Breast epithelium (tissue), 4 donors: ENCODE results near the gene DNAH17. TPM values are rescaled to one million over a fixed set of nuclear protein-coding genes. Genes with fewer than 3 reads are reported as not detected.

Source experiments
- DNase-seq, 2 donors: peaks; one replicate each; pipeline ENCODE4 v3.0.0-alpha.2; 2019; ENCODE audit warnings: low spot score in 2 of 2
- H3K27ac ChIP-seq, 2 donors: fragments of 200-600 bp; sonication (generic) in 1 of 2; one replicate each; pipeline ENCODE4 v1.5.1; 2016 to 2019; ENCODE audit warnings: mild to moderate bottlenecking in 1 of 2
- H3K27me3 ChIP-seq, 2 donors: fragments of 200-600 bp; sonication (generic) in 1 of 2; one replicate each; pipeline versions ENCODE4 v1.5.1 to v1.6.0; 2017 to 2019; ENCODE audit warnings: control low read depth in 1 of 2, mild to moderate bottlenecking in 1 of 2
- H3K36me3 ChIP-seq: fragments of 200-600 bp; one replicate; pipeline ENCODE4 v1.5.1; 2019
- H3K4me1 ChIP-seq, 2 donors: fragments of 200-600 bp; sonication (generic); one replicate each; pipeline ENCODE4 v1.5.1; 2016 to 2019; ENCODE audit warnings: control low read depth in 1 of 2
- H3K4me3 ChIP-seq, 3 donors: fragments of 200-600 bp; sonication (generic); 1 replicate in 2 of 3; 2 replicates in 1 of 3; pipeline ENCODE4 v1.5.1; 2016 to 2019; ENCODE audit warnings: mild to moderate bottlenecking in 3 of 3, moderate library complexity in 2 of 3
- H3K9me3 ChIP-seq, 2 donors: fragments of 200-600 bp; sonication (generic) in 1 of 2; one replicate each; pipeline ENCODE4 v1.5.1; 2016 to 2019; ENCODE audit warnings: control low read depth in 1 of 2
- CTCF ChIP-seq, 3 donors: fragments of 450-650 bp; IDR thresholded peaks; one replicate each; pipeline ENCODE4 v1.5.1; 2016 to 2017; ENCODE audit warnings: antibody characterized with exemption in 3 of 3, mild to moderate bottlenecking in 3 of 3, moderate library complexity in 3 of 3
- POLR2A ChIP-seq: fragments of 450-650 bp; IDR thresholded peaks from one replicate; pipeline ENCODE4 v1.6.1; 2016; ENCODE audit warnings: antibody characterized with exemption, mild to moderate bottlenecking, moderate library complexity
- POLR2AphosphoS5 ChIP-seq, 3 donors: sonication (generic); formaldehyde crosslinking; IDR thresholded peaks; one replicate each; pipeline ENCODE4 v1.6.1; 2017; ENCODE audit warnings: antibody characterized with exemption in 3 of 3
- intact Hi-C: fragments of 100-400 bp; cut with DNase I; formaldehyde crosslinking; loops from one replicate; pipeline ENCODE4 v1.15.1; 2023; ENCODE audit warnings: low total_unique reads
- total RNA-seq, 3 donors: library from RNA; depleted of rRNA; stranded (reverse); fragments of >200 nt; gene quantifications; one replicate each; pipeline ENCODE4 v1.1.0, GENCODE V29; 2016

DNAH17 gene
- total RNA-seq, 3 donors from 2014 or later = 0.15 to 0.33 TPM; not detected in 1

- no peaks in the 10 kb centered on the region for H3K9me3 ChIP-seq
- intact Hi-C loops = no loop called here
Measured at GRCh38 chr17:78621720-78622490, 44.7 kb upstream of the DNAH17 start.

DNA sequence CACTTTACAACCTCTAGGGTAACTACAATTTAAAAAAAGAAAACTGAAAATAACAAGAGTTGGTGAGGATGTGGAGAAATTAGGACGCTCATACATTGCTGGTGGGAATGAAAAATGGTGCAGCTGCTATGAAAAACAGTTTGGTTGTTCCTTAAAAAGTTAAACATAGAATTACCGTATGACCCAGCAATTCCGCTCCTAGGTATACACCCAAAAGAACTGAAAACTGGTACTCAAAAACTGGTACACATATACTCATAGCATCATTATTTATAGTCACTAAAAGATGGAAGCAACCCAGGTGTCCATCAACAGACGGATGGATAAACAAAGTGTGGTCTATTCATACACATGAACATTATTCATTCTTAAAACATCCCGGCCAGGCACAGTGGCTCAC, 42.9 kb upstream of the DNAH17 start:
- intact Hi-C loops = no loop called here
- Histone ChIP-seq H3K27ac (no peak overlapping the region), H3K36me3 (no peaks in the 10 kb centered on the region), H3K4me1 (no peaks in the 10 kb centered on the region), H3K9me3 (no peaks in the 10 kb centered on the region), H3K27me3 (peaks cover 0 to 5% of the 10 kb centered on the region in 2 donors), H3K4me3 (no peak overlapping the region)
- TF ChIP-seq CTCF (IDR thresholded peaks at IDR 0.05) (no peak), POLR2AphosphoS5 (IDR thresholded peaks at IDR 0.05) (no peak), POLR2A (no peak)
- no peak for DNase-seq

More at GRCh38 chr17:78621720-78622490, 44.7 kb upstream of the DNAH17 start:
- Histone ChIP-seq H3K4me3 (no peak overlapping the region), H3K36me3 (no peaks in the 10 kb centered on the region), H3K4me1 (no peaks in the 10 kb centered on the region), H3K27ac (no peak overlapping the region), H3K27me3 (peaks cover 0 to 5% of the 10 kb centered on the region in 2 donors)
- TF ChIP-seq CTCF (IDR thresholded peaks at IDR 0.05) (no peak), POLR2A (no peak), POLR2AphosphoS5 (IDR thresholded peaks at IDR 0.05) (no peak)
- DNase-seq = no peak

DNA sequence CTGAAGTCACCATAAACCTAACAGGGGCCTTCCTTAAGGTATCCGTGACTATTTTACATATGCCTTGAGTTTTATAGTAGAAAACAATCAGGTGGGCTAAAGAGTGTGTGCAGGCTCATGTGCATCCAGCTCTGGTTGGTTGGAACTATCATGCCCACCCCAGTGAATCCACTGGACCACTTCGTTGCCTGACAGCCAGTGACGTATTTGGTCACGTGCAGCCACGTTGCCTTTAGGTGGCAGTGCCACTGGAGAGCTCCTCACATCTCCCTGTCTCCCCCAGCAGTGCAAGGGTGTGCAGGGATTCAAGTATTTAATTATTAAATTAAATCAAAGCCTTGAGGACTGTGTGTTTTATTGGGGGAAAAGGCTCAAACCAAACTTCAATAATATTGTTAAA, 42.1 kb upstream of the DNAH17 start:
- no peak overlapping the region for H3K4me3 ChIP-seq
- no peaks in the 10 kb centered on the region for H3K9me3 ChIP-seq
- H3K36me3 ChIP-seq = no peaks in the 10 kb centered on the region
- no peak overlapping the region for H3K27ac ChIP-seq
- TF ChIP-seq POLR2AphosphoS5 (IDR thresholded peaks at IDR 0.05) (no peak), POLR2A (no peak), CTCF (IDR thresholded peaks at IDR 0.05) (no peak)
- H3K27me3 ChIP-seq = peaks cover 0 to 5% of the 10 kb centered on the region in 2 donors
- no peak for DNase-seq
- no peaks in the 10 kb centered on the region for H3K4me1 ChIP-seq
- intact Hi-C loops = no loop called here

GRCh38 chr17:78618264-78619066, 41.3 kb upstream of the DNAH17 start:
- H3K4me3 ChIP-seq = no peak overlapping the region
- H3K9me3 ChIP-seq = no peaks in the 10 kb centered on the region
- no peaks in the 10 kb centered on the region for H3K4me1 ChIP-seq
- H3K36me3 ChIP-seq = no peaks in the 10 kb centered on the region
- no peak for DNase-seq
- H3K27me3 ChIP-seq = peaks cover 0 to 5% of the 10 kb centered on the region in 2 donors
- H3K27ac ChIP-seq = no peak overlapping the region
- TF ChIP-seq POLR2AphosphoS5 (IDR thresholded peaks at IDR 0.05) (no peak), POLR2A (no peak), CTCF (IDR thresholded peaks at IDR 0.05) (no peak)
- intact Hi-C loops = no loop called here

DNA sequence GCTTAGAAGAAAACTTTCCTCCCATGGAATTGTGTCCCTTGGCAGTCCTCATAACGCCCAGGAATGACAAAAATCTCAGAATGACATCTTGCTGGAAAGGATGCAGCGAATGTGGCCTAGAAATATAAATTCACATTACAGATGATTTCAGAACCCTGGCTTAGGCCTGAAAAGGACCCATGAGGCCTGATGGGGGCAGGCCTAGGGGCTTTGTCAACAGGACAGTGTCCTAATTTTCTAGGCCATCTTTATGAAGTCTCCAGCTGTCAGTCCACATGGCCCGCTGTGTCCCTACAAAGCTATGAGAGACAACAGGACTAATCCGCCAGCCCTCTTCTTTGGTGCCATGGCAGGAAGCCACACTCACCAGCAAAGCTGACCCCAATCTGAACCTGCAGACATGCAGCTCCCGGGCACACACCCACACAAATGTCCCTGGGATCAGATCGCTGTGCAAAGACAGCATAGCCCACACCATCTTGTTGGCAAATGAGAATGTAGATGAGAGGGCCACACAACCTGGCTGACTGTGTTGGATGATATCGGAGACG, 40.4 kb upstream of the DNAH17 start:
- Histone ChIP-seq H3K4me1 (no peaks in the 10 kb centered on the region), H3K27ac (no peak overlapping the region), H3K36me3 (no peaks in the 10 kb centered on the region), H3K27me3 (peaks cover 0 to 5% of the 10 kb centered on the region in 2 donors), H3K4me3 (no peak overlapping the region), H3K9me3 (no peaks in the 10 kb centered on the region)
- DNase-seq = no peak
- no peak for TF ChIP-seq POLR2A
- no peak for TF ChIP-seq CTCF (IDR thresholded peaks at IDR 0.05)
- TF ChIP-seq POLR2AphosphoS5 (IDR thresholded peaks at IDR 0.05) = no peak
- intact Hi-C loops = no loop called here
